Kasumi-1 (cell line): ENCODE measurements around the gene MLXIPL.
"Not testable (repeated sequence)": the region's sequence is repeated elsewhere in the genome, so short reads cannot be mapped to it uniquely, and the experiment has no call there.

Experiments used
- DNase-seq, 2 experiments: peaks; one replicate each; lab custom pipeline; 2025; lab: John Stamatoyannopoulos, UW

Gene MLXIPL

GRCh38 chr7:73646785-73647724 lies 22.7 kb upstream of the MLXIPL start:
- no peak for DNase-seq

DNA sequence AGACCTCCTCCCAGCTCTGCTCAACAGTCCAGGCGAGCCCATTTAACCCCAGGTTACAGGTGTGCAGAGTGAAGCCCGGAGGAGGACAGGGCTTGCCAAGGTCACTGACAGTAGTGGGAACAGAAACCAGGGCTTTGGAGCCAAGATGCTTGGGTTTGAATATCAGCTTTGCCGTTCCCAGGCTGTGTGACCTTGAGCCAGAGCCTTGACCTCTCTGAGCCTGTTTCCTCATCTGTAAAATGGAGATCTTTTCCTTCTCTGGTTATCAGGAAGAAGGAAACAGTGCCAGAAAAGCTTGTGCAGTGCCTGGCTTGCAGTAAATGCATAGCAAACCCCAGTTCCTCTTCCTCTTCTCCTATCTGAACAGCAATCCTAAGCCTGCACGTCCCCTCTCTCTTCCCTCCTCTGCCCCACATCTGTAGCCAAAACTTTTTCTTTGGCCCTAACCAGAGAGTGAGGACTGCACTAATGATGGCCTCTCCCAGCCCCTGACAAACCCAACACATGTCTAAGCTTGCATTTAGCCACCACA lies 21.4 kb upstream of the MLXIPL start:
- DNase-seq, result peak; percentile 41 to 47

DNA sequence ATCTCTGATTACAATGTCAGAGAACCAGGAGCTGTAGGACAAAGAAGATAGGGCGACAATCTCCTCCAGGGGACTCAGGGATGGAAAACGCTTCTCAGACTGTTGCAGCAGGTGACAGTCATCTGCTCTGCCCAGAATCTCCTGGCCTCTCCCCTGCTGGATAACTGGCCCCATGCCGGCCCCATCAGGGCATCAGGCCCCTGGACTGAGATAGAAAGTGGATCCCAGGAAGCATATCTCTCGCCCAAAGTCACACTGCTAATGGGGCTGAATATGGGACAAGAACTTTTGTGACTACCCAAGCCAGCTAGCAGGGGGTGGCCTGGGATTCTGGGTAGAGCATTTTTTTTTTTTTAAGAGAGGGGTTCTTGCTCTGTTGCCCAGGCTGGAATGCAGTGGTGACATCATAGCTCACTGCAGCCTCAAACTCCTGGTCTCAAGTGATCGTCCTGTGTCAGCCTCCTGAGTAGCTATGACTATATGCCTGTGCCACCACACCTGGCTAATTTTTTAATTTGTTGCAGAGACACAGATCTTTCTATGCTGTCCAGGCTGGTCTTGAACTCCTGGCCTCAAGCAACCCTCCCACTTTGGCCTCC lies 20.5 kb upstream of the MLXIPL start:
- DNase-seq, result no peak

GRCh38 chr7:73642834-73643233 lies 18.5 kb upstream of the MLXIPL start:
- DNase-seq, result no peak

DNA sequence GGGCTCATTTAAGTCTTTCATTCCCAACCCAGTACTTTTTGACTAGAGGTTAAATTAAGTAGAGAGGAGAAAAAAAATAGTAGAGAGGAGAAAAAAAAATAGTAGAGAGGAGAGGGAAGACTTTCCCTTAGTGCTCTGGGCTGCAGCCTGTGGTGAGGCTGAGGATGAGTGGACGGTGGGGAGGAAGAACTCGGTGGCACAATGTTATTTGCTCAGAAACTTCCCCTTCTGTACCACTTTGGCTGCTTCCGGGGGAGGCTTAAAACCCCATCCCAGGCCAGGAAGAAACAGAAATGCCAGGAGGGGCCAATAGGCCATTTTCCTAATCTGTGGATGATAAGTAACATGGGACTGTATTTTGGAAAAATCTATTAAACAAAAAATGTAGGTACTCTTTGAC lies 14.6 kb upstream of the MLXIPL start:
- peak; percentile 50 to 63 for DNase-seq

- no peak for DNase-seq
Observed at GRCh38 chr7:73635428-73636200, 11.3 kb upstream of the MLXIPL start.

GRCh38 chr7:73633844-73634243 lies 9.5 kb upstream of the MLXIPL start:
- DNase-seq, result no peak

GRCh38 chr7:73633323-73633722 lies 9.0 kb upstream of the MLXIPL start:
- DNase-seq, result no peak

DNA sequence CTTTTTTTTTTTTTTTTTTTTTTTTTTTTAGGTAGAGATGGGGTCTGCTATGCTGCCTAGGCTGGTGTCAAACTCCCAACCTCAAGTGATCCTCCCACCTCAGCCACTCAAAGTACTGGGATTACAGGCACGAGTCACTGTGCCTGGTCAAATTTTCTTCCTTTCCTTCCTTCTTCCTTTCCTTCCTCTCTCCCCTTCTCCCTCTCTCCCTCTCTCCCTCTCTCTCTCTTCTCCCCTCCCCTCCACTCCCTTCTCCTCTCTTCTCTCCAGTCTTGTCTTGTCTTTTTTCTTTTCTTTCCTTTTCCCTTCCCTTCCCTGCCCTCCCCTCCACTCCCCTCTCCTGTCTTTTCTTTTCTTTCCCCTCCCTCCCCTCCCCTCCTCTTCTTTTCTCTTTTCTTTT lies 7.2 kb upstream of the MLXIPL start:
- DNase-seq, result no peak

GRCh38 chr7:73628504-73628903 lies 4.2 kb upstream of the MLXIPL start:
- no peak for DNase-seq

DNA sequence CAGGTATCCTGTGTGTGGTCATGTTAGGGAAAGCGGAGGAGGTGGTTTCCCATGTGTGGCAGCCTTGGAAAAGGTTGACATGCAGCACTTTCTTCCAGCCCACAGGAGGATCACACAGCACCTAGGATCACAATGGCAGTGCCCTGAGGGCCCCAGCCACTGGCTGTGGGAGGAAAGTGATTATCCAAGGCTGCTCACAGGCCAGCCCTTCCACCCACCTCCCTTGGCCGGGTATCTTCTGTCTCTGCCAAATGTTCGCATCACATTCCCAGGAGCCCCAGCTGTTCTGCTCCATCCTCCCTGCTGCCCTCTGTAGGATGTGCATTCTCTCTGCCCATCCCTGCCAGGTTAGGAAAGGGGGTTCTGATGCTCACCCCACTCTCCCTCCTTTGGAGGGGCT lies 2.5 kb upstream of the MLXIPL start:
- DNase-seq, result no peak

- no peak for DNase-seq
Observed at GRCh38 chr7:73625276-73625675, 954 bp upstream of the MLXIPL start.

GRCh38 chr7:73624669-73625001 lies 313 bp upstream of the MLXIPL start:
- no peak for DNase-seq

- DNase-seq, result peak; percentile 9 to 12
Observed at GRCh38 chr7:73622909-73623797, 1.2 kb downstream of the MLXIPL start.

DNA sequence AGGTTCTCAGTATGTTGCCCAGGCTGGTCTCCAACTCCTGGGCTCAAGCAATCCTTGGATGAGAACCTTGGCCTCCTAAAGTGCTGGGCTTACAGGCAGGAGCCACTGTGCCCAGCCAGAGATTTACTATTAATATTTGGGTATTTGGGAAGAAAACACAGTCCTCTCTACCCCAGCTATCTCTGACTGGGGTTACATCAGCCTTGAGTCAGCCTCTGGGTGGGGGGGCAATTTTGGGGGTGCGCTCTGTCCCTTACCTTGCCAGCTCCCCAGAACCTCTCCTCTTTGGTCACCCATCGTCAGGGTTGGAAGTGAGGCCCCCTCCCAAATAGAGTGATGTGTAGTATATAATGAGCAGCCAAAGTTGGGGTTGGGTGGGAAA lies 1.8 kb downstream of the MLXIPL start:
- no peak for DNase-seq

GRCh38 chr7:73621168-73622063 lies 2.9 kb downstream of the MLXIPL start:
- DNase-seq, result no peak

GRCh38 chr7:73619394-73619793 lies 4.9 kb downstream of the MLXIPL start:
- DNase-seq, result not testable (repeated sequence)

DNA sequence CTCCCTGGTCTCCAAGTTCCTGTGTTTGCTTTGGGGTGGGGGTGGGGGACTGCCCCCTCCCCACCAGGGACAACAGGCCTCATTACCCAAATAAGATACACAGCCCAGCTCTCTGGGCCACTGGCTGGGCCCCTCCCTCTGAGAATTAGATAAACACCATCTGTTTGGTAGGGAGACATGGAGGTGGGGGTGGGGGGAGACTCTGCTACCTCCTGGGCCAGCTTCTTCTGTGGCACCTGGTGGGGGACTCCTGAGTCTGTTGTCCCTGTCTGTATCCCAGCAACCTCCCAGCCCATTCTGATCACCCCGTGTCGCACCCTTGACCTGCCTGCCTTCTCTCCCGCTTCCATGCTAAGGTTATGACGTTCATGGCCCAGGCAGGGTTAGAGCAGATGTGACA lies 5.8 kb downstream of the MLXIPL start:
- no peak for DNase-seq

DNA sequence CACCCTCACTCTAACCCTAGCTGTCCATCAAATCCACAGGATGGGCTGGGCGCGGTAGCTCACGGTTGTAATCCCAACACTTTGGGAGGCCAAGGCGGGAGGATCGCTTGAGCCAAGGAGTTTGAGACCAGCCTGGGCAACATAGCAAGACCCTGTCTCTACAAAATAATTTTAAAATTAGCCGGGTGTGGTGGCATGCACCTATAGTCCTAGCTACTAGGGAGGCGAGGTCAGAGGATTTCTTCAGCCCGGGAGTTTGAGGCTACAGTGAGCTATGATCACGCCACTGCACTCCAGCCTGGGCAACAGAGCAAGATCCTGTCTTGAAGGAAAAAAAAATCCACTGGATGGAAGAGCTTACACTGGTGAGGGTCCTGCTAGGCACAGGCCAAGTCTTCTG lies 6.8 kb downstream of the MLXIPL start:
- not testable (repeated sequence) for DNase-seq

- peak; percentile 9 for DNase-seq
Observed at GRCh38 chr7:73615886-73616285, 8.4 kb downstream of the MLXIPL start.

GRCh38 chr7:73614937-73615336 lies 9.4 kb downstream of the MLXIPL start:
- DNase-seq, result not testable (repeated sequence)
